ENCODE data around the gene WWOX. TPM values are rescaled to one million over a fixed set of nuclear protein-coding genes. Genes with fewer than 3 reads are reported as not detected.

The WWOX gene
- polyA plus RNA-seq, 2 of the 4 experiments (the other 2 are of a cell fraction), result 16.0 to 17.2 TPM

DNA sequence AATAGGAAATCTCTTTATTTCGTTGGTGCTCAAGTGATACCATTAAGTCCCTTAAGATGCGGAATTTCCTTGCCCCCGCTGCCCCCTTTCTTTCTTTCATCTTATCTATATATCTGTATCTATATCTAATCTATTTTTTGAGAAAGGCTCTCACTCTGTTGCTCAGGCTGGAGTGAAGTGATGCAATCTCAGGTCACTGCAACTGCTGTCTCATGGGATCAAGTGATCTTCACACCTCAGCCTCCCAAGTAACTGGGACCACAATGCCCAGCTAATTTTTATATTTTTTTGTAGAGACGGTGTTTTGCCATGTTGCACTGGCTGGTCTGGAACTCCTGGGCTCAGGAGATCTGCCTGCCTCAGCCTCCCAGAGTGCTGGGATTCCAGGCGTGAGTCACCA lies 693.5 kb downstream of the WWOX start (continued):
- TF ChIP-seq FOSL2 (IDR thresholded peaks at IDR 0.05) (no peak), FOSL2 (CRISPR knock-in tag; IDR thresholded peaks at IDR 0.05) (no peak), ZNF302 (CRISPR knock-in tag; IDR thresholded peaks at IDR 0.05) (no peak), JUNB (IDR thresholded peaks at IDR 0.05) (no peak)

GRCh38 chr16:78794581-78795250 lies 695.3 kb downstream of the WWOX start:
- WGBS (ENCODE audit: missing lambda C conversion rate), result 44% methylated on average over 6 of the region's 6 CpGs
- no peak for FAIRE-seq
- TF ChIP-seq MYC (IDR thresholded peaks at IDR 0.05; ENCODE audit: borderline replicate concordance, low read length), result no peak
- no peak for TF ChIP-seq PHF8 (IDR thresholded peaks at IDR 0.05; ENCODE audit: borderline replicate concordance, low read depth)
- no peak for TF ChIP-seq SREBF2 (IDR thresholded peaks at IDR 0.05)
- no peak for TF ChIP-seq TP53 (CRISPR knock-in tag; IDR thresholded peaks at IDR 0.05)
- TF ChIP-seq HES2 (IDR thresholded peaks at IDR 0.05), result no peak
- TF ChIP-seq USF2 (IDR thresholded peaks at IDR 0.05), result no peak
- no peak for TF ChIP-seq FOSL2 (IDR thresholded peaks at IDR 0.05)
- no peak for TF ChIP-seq FOSL2 (CRISPR knock-in tag; IDR thresholded peaks at IDR 0.05)
- TF ChIP-seq HOXA7 (CRISPR knock-in tag; IDR thresholded peaks at IDR 0.05), result no peak
- no peak for TF ChIP-seq BHLHE40 (IDR thresholded peaks at IDR 0.05; ENCODE audit: low read depth, low read length)
- TF ChIP-seq POLR2AphosphoS2 (conservative IDR thresholded peaks at IDR 0.05; ENCODE audit: low read length), result no peak
- no peak for TF ChIP-seq HOXB13 (CRISPR knock-in tag; IDR thresholded peaks at IDR 0.05; ENCODE audit: low read depth)
- no peak for TF ChIP-seq REST (IDR thresholded peaks at IDR 0.05)
- no peak for TF ChIP-seq FOXS1 (CRISPR knock-in tag; IDR thresholded peaks at IDR 0.05)
- no peak for TF ChIP-seq HMGXB4 (CRISPR knock-in tag; IDR thresholded peaks at IDR 0.05; ENCODE audit: borderline replicate concordance)
- TF ChIP-seq CHD4 (IDR thresholded peaks at IDR 0.05; ENCODE audit: borderline replicate concordance), result no peak
- TF ChIP-seq ZC3H11A (IDR thresholded peaks at IDR 0.05), result no peak
- no peak for TF ChIP-seq RNF2 (IDR thresholded peaks at IDR 0.05; ENCODE audit: borderline replicate concordance, low read depth)
- TF ChIP-seq GATA3 (IDR thresholded peaks at IDR 0.05; ENCODE audit: borderline replicate concordance), result no peak
- TF ChIP-seq PBX3 (IDR thresholded peaks at IDR 0.05), result no peak
- no peak for TF ChIP-seq ZFP36 (IDR thresholded peaks at IDR 0.05; ENCODE audit: borderline replicate concordance, partially characterized antibody)
- Histone ChIP-seq H3K4me2 (no peak overlapping the region), H3K4me3 (no peak overlapping the region), H3K27ac (no peak overlapping the region), H3K4me1 (no peaks in the 10 kb centered on the region), H3K9me3 (no peaks in the 10 kb centered on the region)
- CTCF ChIA-PET, result interaction anchor here (0.5 kb wide), 1 partner anchor 807 kb away, joined by 3 read pairs; no protein-coding TSS in a partner anchor
- ATAC-seq, result no peak
- POLR2A ChIA-PET, result no interaction called here
- DNase-seq (ENCODE audit: low read depth in 1 of 2, low spot score in 1 of 2), result no peak
